Activated CD4-positive, alpha-beta memory T cell treated with anti-CD3 and anti-CD28 coated beads, Interleukin-2, amount 10 ng/mL, durations not matched to agents 7 days and 5 days (primary cell): ENCODE results near the gene DPP6. TPM values are rescaled to one million over a fixed set of nuclear protein-coding genes. Genes with fewer than 3 reads are reported as not detected.

Source experiments
- CTCF ChIA-PET: fragments of 350-600 bp; sonication (Branson Sonifier 250); formaldehyde crosslinking; loops from one replicate; lab custom pipeline; 2021; ENCODE audit warnings: antibody characterized with exemption, inconsistent platforms; lab: Charles Lee
- POLR2A ChIA-PET: fragments of 350-600 bp; sonication (Branson Sonifier 250); formaldehyde crosslinking; loops from one replicate; lab custom pipeline; 2021; ENCODE audit warnings: antibody characterized with exemption; lab: Charles Lee
- DNase-seq: peaks from one replicate; pipeline ENCODE4 v3.0.0-alpha.2; 2020
- H3K27ac Mint-ChIP-seq: one replicate; pipeline ENCODE4 v1.8.0; 2021; ENCODE audit warnings: mild to moderate bottlenecking, mixed read lengths
- H3K27me3 Mint-ChIP-seq: one replicate; pipeline ENCODE4 v1.8.0; 2021; ENCODE audit warnings: mixed read lengths
- H3K36me3 Mint-ChIP-seq: one replicate; pipeline ENCODE4 v1.8.0; 2021; ENCODE audit warnings: low read depth, mixed read lengths
- H3K4me1 Mint-ChIP-seq: one replicate; pipeline ENCODE4 v1.8.0; 2021; ENCODE audit warnings: mixed read lengths
- H3K4me3 Mint-ChIP-seq: one replicate; pipeline ENCODE4 v1.8.0; 2021; ENCODE audit warnings: mild to moderate bottlenecking, mixed read lengths
- H3K9me3 Mint-ChIP-seq: one replicate; pipeline ENCODE4 v1.8.0; 2021; ENCODE audit warnings: mixed read lengths
- total RNA-seq, 2 experiments: library from RNA; stranded (reverse); gene quantifications; one replicate each; pipeline ENCODE4 v1.2.3, GENCODE V29; 2021

Gene DPP6
- total RNA-seq, 2 experiments from 2014 or later: not detected

DNA sequence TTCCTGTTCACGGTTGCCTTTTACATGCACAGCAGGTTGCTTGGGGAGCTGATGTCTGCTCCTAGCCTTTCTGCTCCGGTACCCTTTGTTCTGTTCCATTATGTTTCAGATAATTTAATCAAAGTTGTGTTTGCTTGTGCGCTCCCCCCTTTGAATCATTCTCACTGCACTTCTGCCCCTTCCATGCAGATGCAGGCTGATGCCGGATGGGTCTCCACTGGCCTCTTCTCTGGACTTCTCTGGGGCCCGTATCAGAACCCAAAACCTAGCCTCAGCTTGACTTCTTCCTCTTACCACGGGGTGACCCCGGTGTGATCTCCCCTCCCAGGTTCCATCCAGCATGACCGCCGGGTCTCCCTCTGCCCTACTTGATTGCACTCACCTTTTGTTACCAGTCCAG lies 272.0 kb downstream of the DPP6 start:
- Mint-ChIP-seq H3K27me3 (no peaks in the 10 kb centered on the region), H3K9me3 (peaks cover 13% of the 10 kb centered on the region), H3K4me3 (no peak overlapping the region), H3K36me3 (no peaks in the 10 kb centered on the region), H3K27ac (no peak overlapping the region), H3K4me1 (no peaks in the 10 kb centered on the region)
- CTCF ChIA-PET: no interaction called here
- DNase-seq: no peak
- POLR2A ChIA-PET: no interaction called here

DNA sequence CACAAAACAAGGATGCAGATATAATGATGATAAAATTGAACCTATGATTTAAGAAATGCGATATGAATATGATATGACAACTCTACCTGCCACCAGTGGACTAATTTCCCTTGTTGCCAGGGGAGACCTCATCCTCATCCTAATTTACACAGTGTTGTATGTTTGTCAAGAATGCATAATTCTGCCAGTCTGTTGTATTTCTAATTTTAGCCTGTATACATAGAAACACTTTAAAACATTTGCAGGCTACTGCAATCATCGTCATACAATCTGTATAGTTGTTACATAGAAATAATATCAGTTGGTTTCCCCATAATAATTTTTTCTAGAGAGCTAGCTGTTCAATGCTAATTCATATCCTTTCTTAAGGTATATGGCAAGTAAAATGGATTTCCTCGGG lies 274.2 kb downstream of the DPP6 start:
- H3K36me3 Mint-ChIP-seq: no peaks in the 10 kb centered on the region
- no peak overlapping the region for H3K27ac Mint-ChIP-seq
- no peak for DNase-seq
- CTCF ChIA-PET: no interaction called here
- POLR2A ChIA-PET: no interaction called here
- H3K4me1 Mint-ChIP-seq: no peaks in the 10 kb centered on the region
- H3K27me3 Mint-ChIP-seq: no peaks in the 10 kb centered on the region
- H3K4me3 Mint-ChIP-seq: no peak overlapping the region
- peaks cover 18% of the 10 kb centered on the region for H3K9me3 Mint-ChIP-seq

DNA sequence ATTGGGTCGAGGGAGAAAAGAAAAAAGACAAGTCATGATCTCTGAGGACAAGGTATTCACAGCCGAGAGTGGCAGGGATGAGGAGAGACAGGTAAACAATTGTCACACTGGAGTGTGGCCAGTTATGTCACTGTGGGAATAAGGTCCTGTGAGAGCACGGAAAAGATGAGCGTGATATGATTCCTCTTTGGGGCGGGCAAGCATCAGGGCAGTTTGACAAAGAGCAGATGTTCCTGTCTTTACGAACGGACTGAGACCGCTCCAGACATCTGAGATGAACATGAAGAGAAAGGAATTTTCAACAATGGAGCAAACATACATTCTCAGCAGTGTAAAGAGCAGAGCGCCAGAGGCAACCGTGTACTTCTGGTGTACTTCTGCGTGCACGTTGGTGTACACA lies 278.1 kb downstream of the DPP6 start:
- Mint-ChIP-seq H3K4me1 (no peaks in the 10 kb centered on the region), H3K9me3 (peaks cover 16% of the 10 kb centered on the region), H3K36me3 (no peaks in the 10 kb centered on the region), H3K27ac (no peak overlapping the region), H3K4me3 (no peak overlapping the region), H3K27me3 (no peaks in the 10 kb centered on the region)
- ChIA-PET CTCF (no interaction called here), POLR2A (no interaction called here)
- no peak for DNase-seq

DNA sequence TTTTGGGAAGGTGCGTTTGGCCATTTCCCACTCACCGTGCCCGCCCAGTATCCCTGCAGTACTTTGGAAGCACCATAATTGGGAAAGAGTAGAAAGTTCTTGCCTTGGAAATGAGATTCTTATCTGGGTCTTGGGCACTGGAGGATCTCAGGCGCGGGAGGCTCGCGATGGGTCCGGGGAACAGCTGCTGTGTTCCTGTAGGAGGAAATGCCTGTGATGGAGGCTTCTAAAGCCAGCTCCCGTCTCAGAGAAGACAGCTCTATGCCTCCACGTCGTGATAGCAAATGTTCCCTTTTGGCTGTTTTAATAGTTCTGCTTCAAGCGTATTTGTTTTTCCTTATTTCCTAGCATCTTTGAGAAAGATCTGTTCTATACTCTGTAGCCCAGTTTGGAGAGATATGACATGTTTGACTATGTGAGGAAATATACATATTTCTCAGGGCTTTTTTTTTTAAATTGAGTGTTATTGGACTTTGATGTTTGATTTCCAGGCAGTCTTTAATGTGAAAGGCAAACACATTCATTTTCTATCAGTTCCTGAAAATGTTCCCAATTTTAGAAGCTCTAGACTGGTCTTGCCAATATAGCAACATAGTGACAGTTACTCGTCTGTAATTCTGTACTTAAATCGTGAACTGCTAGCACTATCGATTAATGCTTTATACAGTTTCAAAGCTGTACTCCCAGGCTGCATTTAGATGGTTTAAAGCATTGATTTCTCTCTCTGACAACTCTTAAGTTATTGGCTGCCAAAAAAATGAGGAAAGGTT lies 280.8 kb downstream of the DPP6 start:
- DNase-seq: no peak
- CTCF ChIA-PET: no interaction called here
- Mint-ChIP-seq H3K36me3 (no peaks in the 10 kb centered on the region), H3K9me3 (peaks cover 19% of the 10 kb centered on the region), H3K27me3 (no peaks in the 10 kb centered on the region), H3K4me3 (no peak overlapping the region), H3K4me1 (no peaks in the 10 kb centered on the region), H3K27ac (no peak overlapping the region)
- POLR2A ChIA-PET: no interaction called here

DNA sequence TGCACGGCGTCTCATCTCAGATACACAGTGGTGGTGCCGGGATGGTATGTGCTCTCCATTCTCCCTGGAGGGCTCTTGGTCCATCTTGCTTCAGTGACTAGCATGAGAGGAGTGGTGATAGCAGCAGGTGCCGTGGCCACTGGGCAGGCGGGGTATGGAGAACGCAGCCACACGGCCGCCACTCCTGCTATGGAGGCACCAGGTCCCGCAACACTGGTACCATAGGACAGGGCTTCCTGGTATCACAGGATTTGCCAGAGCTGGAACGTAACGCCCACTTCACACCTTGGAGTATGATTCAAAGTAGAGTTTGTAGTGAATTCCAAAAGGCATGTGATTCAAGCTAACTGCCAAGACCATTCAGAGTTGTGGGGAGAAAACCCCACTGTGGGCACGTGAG lies 284.1 kb downstream of the DPP6 start:
- DNase-seq: no peak
- Mint-ChIP-seq H3K36me3 (no peaks in the 10 kb centered on the region), H3K9me3 (peaks cover 12% of the 10 kb centered on the region), H3K4me3 (no peak overlapping the region), H3K27me3 (no peaks in the 10 kb centered on the region), H3K27ac (no peak overlapping the region), H3K4me1 (no peaks in the 10 kb centered on the region)
- ChIA-PET CTCF (no interaction called here), POLR2A (no interaction called here)

DNA sequence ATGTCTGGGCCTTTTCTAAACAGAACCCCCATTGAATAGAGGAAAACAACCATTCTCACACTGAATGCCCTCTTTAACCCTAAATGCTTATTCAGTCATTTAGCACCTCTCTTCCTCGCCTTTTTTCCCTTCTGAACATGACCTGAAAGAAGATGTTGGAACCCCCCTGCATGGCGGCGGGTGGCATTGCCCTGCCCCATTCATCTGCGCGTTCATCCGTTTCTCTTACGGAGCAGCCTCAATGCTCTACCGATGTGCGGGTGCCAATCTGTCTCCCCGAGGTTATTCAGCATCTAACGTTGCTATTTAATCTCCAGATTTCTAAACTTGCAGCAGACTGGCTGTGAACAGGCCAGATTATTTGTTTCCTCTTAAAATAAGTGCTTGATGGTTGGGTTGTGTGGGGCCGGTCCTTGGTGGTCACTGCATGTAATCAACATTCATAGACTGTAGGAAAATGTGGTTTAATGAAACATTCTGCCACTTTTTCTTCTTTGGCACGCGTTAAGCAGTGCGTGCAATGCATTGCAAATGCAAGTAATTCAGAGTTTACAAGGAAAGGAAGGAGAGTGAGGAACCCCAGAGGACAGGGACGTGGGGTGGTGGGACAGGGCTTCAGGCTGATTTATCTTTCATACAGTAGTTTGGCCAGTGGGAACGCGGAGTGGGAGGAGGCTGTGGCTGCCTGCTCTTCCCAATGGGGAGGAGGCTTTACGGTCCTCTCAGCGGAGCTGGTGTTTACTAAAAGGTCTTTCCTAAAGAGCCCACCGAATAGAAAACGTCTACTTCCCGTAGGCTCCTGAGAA lies 286.7 kb downstream of the DPP6 start:
- ChIA-PET CTCF (no interaction called here), POLR2A (no interaction called here)
- Mint-ChIP-seq H3K9me3 (peaks cover 10% of the 10 kb centered on the region), H3K36me3 (no peaks in the 10 kb centered on the region), H3K4me1 (no peaks in the 10 kb centered on the region), H3K27ac (no peak overlapping the region), H3K4me3 (no peak overlapping the region), H3K27me3 (no peaks in the 10 kb centered on the region)
- DNase-seq: no peak

DNA sequence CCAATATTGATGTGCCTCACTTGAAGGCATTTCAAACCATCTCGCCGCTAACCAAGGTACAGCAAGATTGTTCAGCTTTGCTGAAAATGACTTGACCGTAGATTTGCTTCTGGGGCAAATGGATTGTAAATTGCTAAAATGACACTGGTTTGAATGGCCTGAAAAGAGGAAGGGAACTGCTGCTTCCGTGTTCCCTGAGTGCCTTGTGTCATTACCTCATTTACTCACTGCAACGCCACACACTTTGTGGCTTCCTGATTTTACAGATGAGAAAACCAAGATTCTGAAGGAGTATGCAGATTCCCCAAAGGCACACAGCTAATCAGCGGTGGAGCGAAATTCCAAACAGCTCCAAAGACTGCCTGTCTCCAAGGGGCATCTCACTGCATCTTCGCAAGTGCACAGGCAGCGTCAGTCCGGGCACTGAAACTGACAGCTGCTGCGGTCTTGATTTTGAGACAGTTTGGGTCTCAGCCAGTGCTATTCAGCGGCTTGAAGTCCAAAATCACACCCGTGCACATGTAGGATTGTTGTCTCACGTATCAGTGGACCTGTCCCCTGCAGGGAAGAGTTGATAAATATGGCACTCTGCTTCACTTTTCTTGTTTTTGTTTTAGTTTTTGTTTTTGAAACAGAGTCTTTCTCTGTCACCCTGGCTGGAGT lies 290.9 kb downstream of the DPP6 start:
- H3K9me3 Mint-ChIP-seq: peaks cover 2% of the 10 kb centered on the region
- POLR2A ChIA-PET: no interaction called here
- no peak overlapping the region for H3K27ac Mint-ChIP-seq
- no peak for DNase-seq
- H3K4me3 Mint-ChIP-seq: no peak overlapping the region
- H3K4me1 Mint-ChIP-seq: no peaks in the 10 kb centered on the region
- no peaks in the 10 kb centered on the region for H3K27me3 Mint-ChIP-seq
- CTCF ChIA-PET: no interaction called here
- H3K36me3 Mint-ChIP-seq: no peaks in the 10 kb centered on the region

DNA sequence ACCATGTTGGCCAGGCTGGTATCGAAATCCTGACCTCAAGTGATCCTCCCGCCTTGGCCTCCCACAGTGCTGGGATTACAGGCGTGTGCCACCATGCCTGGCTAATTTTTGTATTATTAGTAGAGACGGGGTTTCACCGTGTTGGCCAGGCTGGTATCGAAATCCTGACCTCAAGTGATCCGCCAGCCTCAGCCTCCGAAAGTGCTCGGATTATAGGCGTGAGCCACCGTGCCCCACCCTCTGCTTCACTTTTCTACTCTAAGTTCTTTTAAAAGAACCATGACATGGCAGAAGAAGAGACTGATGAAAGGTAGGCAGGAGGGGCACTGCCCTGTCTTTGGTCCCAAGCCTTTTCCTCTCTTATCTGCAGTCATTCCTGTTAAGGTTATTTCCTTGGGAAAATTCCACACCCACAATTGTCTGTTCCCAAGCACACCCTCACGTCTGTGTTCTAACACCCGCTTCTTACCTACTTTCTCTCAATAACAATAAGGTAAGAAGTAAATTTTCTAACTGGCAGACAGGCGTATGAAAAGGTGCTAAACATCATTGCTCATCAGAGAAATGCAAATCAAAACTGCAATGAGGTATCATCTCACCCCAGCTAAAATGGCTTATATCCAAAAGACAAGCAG lies 291.7 kb downstream of the DPP6 start:
- no peak for DNase-seq
- H3K36me3 Mint-ChIP-seq: no peaks in the 10 kb centered on the region
- ChIA-PET POLR2A (no interaction called here), CTCF (no interaction called here)
- no peak overlapping the region for H3K27ac Mint-ChIP-seq
- peaks cover 8% of the 10 kb centered on the region for H3K9me3 Mint-ChIP-seq
- no peak overlapping the region for H3K4me3 Mint-ChIP-seq
- no peaks in the 10 kb centered on the region for H3K4me1 Mint-ChIP-seq
- no peaks in the 10 kb centered on the region for H3K27me3 Mint-ChIP-seq

DNA sequence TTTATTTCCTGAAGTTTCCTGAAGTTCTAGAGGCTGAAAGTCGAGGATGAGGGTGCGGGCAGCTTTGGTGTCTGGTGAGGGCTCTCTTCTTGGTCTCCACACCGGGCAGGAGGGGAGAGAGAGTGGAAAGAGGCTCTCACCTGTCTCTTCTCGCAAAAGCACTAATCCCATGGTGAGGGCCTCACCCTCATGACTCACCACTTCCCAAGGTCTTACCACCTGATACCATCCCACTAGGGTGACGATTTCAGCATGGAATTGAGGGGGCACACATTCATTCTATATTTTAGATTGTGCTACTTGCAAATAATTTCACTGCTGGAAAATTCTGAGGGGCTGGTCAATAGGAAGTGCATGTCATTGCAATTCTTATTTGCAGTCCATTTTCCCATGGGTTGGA lies 292.9 kb downstream of the DPP6 start:
- no peak overlapping the region for H3K4me3 Mint-ChIP-seq
- no peaks in the 10 kb centered on the region for H3K27me3 Mint-ChIP-seq
- H3K36me3 Mint-ChIP-seq: no peaks in the 10 kb centered on the region
- no peak overlapping the region for H3K27ac Mint-ChIP-seq
- H3K4me1 Mint-ChIP-seq: no peaks in the 10 kb centered on the region
- DNase-seq: no peak
- CTCF ChIA-PET: no interaction called here
- H3K9me3 Mint-ChIP-seq: peaks cover 8% of the 10 kb centered on the region
- POLR2A ChIA-PET: no interaction called here

DNA sequence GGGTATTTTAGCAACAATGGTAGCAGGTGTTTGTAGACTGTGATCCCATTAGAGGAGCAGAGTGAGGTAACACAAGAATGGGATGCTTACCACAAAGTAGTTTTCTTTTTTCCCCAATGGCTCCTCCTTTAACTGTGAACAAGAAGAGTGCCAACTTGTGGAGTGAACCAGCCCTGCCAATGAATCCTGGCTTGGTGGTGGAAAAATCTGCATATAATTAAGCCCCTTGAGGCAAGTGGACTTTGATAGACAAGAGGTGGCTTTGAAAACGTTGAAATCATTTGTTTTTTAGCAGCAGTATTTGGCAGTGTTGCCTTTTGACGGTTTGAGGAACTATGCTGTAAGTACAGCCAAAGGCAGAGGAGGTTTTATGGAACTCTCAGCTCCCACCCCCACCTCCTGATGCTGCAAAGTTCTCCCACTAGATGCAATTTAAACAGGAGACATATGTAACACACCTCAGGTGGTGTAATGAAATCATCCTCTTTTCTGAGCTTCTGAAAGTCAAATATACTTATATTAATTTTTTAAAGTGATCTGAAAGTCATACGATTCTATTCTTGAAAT lies 295.6 kb downstream of the DPP6 start:
- H3K4me3 Mint-ChIP-seq: no peak overlapping the region
- no peak for DNase-seq
- ChIA-PET POLR2A (no interaction called here), CTCF (no interaction called here)
- H3K27ac Mint-ChIP-seq: no peak overlapping the region
- H3K4me1 Mint-ChIP-seq: no peaks in the 10 kb centered on the region
- no peaks in the 10 kb centered on the region for H3K36me3 Mint-ChIP-seq
- peaks cover 13% of the 10 kb centered on the region for H3K9me3 Mint-ChIP-seq
- no peaks in the 10 kb centered on the region for H3K27me3 Mint-ChIP-seq

DNA sequence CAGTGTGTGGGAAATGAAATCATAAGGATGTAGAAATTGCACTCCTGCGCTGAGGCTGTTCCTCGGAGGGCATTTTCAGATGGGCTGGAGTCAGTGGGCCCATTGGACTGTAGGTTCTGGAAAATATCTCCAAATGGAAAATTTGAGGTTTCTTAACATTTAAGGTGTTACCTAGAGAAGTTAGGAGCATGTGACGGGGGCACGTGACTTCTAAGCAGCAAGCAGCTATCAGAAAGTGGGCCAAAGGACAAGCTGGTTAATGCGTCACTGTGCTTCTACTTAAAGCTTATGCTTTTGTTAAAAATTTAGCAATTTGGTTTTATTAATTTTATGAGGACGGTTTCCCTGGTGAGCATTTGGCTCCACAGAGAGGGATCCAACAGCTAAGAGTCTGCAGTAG lies 298.7 kb downstream of the DPP6 start:
- no peak for DNase-seq
- CTCF ChIA-PET: no interaction called here
- Mint-ChIP-seq H3K4me3 (no peak overlapping the region), H3K4me1 (no peaks in the 10 kb centered on the region), H3K9me3 (peaks cover 15% of the 10 kb centered on the region), H3K27ac (no peak overlapping the region), H3K36me3 (no peaks in the 10 kb centered on the region), H3K27me3 (no peaks in the 10 kb centered on the region)
- POLR2A ChIA-PET: no interaction called here

DNA sequence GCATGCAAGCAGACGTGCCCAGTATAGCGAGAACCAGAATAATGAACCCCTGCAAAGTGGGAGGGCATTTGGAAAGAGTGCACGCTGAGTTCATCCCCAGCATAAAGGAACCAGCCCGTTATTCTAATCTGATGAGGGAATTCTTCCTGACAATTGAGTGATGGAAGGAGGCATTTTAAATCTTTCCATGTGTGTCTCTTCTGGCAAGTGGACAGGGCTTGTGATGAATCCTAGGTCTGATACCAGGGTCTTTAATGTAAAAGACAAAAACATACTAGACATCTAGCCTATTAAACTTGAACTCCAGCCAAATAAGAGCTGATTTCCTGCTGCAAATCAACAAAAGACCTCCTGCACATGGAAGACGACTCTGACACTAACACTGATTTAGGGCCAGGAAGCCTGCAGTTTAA lies 301.2 kb downstream of the DPP6 start:
- Mint-ChIP-seq H3K9me3 (peaks cover 17% of the 10 kb centered on the region), H3K27ac (no peak overlapping the region), H3K4me1 (no peaks in the 10 kb centered on the region), H3K4me3 (no peak overlapping the region), H3K36me3 (no peaks in the 10 kb centered on the region), H3K27me3 (no peaks in the 10 kb centered on the region)
- ChIA-PET POLR2A (no interaction called here), CTCF (no interaction called here)
- DNase-seq: no peak

DNA sequence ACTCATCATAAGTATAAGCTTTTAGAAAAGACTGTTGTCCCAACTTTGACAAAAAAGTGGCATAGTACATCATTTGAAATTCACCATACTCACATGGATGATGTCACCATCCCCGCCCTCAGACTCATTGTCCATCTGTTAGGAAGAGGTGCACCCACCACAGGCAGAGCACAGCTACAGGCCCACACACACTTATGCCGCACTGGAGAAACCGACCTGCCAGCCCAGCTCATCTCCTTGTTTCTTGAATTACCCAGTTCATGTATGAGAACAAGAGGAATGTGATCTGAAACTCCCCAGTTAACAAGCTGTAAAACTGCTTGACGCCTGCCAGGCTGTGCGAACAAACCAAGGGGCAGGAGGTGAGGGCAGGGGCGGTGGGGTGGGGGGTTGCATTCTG lies 312.0 kb downstream of the DPP6 start:
- no peak for DNase-seq
- H3K36me3 Mint-ChIP-seq: no peaks in the 10 kb centered on the region
- H3K4me3 Mint-ChIP-seq: no peak overlapping the region
- ChIA-PET CTCF (interaction anchor here (1.3 kb wide), 1 partner anchor 140 kb away, joined by 3 read pairs; no protein-coding TSS in a partner anchor), POLR2A (no interaction called here)
- H3K4me1 Mint-ChIP-seq: no peaks in the 10 kb centered on the region
- no peak overlapping the region for H3K27ac Mint-ChIP-seq
- H3K9me3 Mint-ChIP-seq: peaks cover 19% of the 10 kb centered on the region
- no peaks in the 10 kb centered on the region for H3K27me3 Mint-ChIP-seq
